Stimulated activated CD8-positive, alpha-beta memory T cell treated with anti-CD3 and anti-CD28 coated beads, Interleukin-12 subunit alpha, Interleukin-12 subunit beta, amount 100 ng/mL, for 4 hours (primary cell): ENCODE results near the gene KRT16.
"Not testable (repeated sequence)": the region's sequence is repeated elsewhere in the genome, so short reads cannot be mapped to it uniquely, and the experiment has no call there.

Experiments used
- DNase-seq: peaks from one replicate; pipeline ENCODE4 v3.0.0-alpha.2; 2020; ENCODE audit warnings: low read depth

Gene KRT16

GRCh38 chr17:41614767-41615166 is 2.2 kb upstream of the KRT16 start:
- DNase-seq = not testable (repeated sequence)

GRCh38 chr17:41614098-41614497 is 1.5 kb upstream of the KRT16 start:
- no peak for DNase-seq

- no peak for DNase-seq
These were observed 913 bp upstream of the KRT16 start for GRCh38 chr17:41613277-41614082.

- no peak for DNase-seq
These were observed 1.5 kb downstream of the KRT16 start for GRCh38 chr17:41610965-41611640.

- DNase-seq = not testable (repeated sequence)
These were observed 2.5 kb downstream of the KRT16 start for GRCh38 chr17:41610061-41610517.

- DNase-seq = not testable (repeated sequence)
These were observed 5.6 kb downstream of the KRT16 start for GRCh38 chr17:41606930-41607329.

- DNase-seq = no peak
These were observed 10.0 kb downstream of the KRT16 start for GRCh38 chr17:41602524-41602923.

- no peak for DNase-seq
These were observed 12.2 kb downstream of the KRT16 start for GRCh38 chr17:41600318-41600717.

GRCh38 chr17:41599680-41600079 is 12.9 kb downstream of the KRT16 start:
- DNase-seq = no peak

GRCh38 chr17:41595585-41595984 is 17.0 kb downstream of the KRT16 start:
- no peak for DNase-seq

- DNase-seq = no peak
These were observed 18.1 kb downstream of the KRT16 start for GRCh38 chr17:41594363-41594915.

- no peak for DNase-seq
These were observed 19.1 kb downstream of the KRT16 start for GRCh38 chr17:41593306-41593981.

- DNase-seq = no peak
These were observed 19.8 kb downstream of the KRT16 start for GRCh38 chr17:41592601-41593305.

- DNase-seq = no peak
These were observed 23.3 kb downstream of the KRT16 start for GRCh38 chr17:41589301-41589700.

- no peak for DNase-seq
These were observed 24.3 kb downstream of the KRT16 start for GRCh38 chr17:41588126-41588810.

GRCh38 chr17:41586863-41587495 is 25.6 kb downstream of the KRT16 start, which contains the start of gene KRT14:
Gene KRT14 (minus strand): TSS chr17:41586895. CDS start chr17:41586834, 61 bp downstream.
- no peak for DNase-seq

GRCh38 chr17:41585301-41586056 is 27.1 kb downstream of the KRT16 start:
- DNase-seq = no peak

- not testable (repeated sequence) for DNase-seq
These were observed 28.1 kb downstream of the KRT16 start for GRCh38 chr17:41584331-41584927.
